Measurements from ENCODE around the gene TRIAP1.

TRIAP1 gene

GRCh38 chr12:120429368-120429767 lies 16.8 kb downstream of the TRIAP1 start:
- no peak for DNase-seq (ENCODE audit: low read depth in 2 of 2)

DNA sequence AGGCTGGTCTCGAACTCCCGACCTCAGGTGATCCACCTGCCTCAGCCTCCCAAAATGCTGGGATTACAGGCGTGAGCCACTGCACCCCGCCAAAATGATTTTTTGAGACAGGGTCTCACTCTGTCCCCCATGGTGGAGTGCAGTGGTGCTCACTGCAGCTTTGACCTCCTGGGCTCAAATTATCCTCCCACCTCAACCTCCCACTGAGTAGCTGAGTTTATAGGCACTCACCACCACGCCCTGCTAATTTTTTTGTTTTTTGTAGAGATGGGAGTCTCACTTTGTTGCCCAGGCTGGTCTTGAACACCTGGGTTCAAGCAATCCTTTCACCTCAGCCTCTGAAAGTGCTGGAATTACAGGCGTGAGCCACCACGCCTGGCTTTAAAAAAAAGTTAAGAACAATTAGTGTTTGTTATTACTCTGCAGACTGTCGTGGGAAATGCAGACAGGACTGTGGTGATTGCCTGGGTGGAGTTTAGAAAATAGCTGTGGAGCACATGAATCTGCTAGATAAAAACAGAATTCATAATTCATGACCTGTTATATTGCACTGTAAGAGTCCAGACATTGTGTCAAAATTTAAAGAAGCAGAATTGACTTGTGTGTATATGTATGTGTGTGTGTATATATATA lies 17.5 kb downstream of the TRIAP1 start:
- DNase-seq (ENCODE audit: low read depth in 2 of 2), result no peak

DNA sequence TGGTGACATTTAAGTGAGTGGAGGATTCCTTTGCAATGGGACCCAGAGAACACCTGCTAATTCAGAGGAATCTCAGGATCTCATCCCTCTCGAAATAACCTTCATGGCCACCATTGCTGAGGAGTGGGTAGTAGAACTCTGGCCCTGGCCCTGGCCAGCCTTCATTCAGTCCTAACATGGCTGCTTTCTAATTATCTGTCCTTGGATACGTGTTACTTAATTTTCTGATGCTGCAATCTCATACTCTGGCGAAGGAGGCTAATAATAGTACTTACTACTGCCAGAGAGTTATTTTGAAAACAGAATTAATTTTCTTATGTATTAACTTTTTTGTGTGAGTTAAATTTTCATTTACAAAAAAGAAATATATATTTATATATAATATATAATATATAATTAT lies 20.4 kb downstream of the TRIAP1 start:
- no peak for DNase-seq (ENCODE audit: low read depth in 2 of 2)

GRCh38 chr12:120422892-120423456 lies 23.2 kb downstream of the TRIAP1 start:
- DNase-seq (ENCODE audit: low read depth in 2 of 2), result no peak

DNA sequence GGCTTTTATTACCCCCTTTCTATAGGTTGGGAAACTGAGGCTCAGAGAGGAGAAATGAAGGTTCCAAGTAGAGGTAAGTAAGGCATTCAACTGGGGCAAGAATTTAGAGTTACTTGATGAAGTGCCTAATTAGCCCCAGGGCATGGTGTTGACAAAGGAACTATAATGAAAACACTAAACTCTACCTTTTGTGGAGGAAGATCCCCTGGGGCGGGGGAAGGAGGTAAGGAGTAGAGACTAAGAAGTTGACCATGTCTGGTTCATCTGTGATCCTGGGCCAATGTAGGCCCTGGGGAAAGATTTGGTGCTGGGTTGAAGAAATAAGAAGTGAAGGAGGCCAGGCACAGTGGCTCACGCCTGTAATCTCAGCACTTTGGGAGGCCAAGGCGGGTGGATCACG lies 24.5 kb downstream of the TRIAP1 start:
- no peak for DNase-seq (ENCODE audit: low read depth in 2 of 2)

- no peak for DNase-seq (ENCODE audit: low read depth in 2 of 2)
Observed at GRCh38 chr12:120417917-120418580, 28.1 kb downstream of the TRIAP1 start.

- no peak for DNase-seq (ENCODE audit: low read depth in 2 of 2)
Observed at GRCh38 chr12:120416490-120417216, 29.5 kb downstream of the TRIAP1 start.

GRCh38 chr12:120413901-120414695 lies 32.1 kb downstream of the TRIAP1 start:
- DNase-seq (ENCODE audit: low read depth in 2 of 2), result no peak

- DNase-seq (ENCODE audit: low read depth in 2 of 2), result no peak
Observed at GRCh38 chr12:120412421-120412820, 33.8 kb downstream of the TRIAP1 start.

DNA sequence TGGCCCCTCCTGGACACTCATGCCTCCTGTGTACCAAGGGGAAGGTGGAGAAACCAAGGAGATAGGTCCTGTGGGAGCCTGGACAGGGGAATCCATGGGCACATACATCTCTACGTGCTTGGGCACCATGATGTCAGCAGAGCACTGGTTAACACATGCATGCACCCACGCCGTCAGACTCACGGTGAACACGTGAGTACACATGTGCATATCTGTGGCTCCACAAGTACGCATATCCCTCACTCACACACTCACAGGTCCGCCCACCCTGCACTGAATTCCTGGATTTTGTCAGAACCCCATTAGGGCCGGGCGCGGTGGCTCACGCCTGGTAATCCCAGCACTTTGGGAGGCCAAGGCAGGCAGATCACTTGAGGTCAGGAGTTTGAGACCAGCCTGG lies 37.4 kb downstream of the TRIAP1 start:
- DNase-seq (ENCODE audit: low read depth in 2 of 2), result no peak

DNA sequence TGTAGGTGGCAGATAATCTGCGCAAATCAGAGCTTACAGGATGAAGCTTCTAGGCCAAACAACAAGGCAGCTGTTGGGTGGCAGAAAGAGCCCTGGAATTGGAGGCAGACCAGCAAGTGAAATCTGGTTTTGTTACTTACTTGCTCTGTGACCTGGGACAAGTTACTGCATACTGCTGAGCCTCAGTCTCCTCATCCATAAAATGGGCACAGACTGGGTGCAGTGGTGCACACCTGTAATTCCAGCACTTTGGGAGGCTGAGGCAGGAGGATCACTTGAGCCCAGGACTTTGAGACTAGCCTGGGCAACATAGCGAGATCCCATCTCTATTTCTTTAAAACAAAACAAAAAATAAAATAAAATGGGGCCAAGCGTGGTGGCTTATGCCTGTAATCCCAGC lies 39.6 kb downstream of the TRIAP1 start:
- no peak for DNase-seq (ENCODE audit: low read depth in 2 of 2)

- no peak for DNase-seq (ENCODE audit: low read depth in 2 of 2)
Observed at GRCh38 chr12:120406069-120406468, 40.1 kb downstream of the TRIAP1 start.

DNA sequence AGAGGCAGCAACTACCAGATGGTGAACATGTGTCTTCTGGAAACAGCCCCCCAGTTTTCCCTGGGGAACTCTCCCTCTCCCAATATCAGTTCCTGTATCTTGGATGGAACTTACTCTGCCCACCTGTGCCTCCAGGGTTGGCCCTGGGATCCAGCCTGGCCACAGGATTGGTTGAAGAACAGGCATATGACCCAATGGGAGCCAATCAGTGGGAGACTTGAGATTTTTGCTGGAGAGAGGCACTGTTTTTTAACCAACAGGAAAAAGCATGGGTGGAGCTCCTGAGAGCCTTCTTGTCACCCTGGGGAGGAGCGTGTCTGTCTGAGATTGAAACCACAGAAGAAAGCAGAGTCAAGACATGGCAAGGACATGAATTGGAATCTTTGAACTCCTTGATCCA lies 41.9 kb downstream of the TRIAP1 start:
- DNase-seq (ENCODE audit: low read depth in 2 of 2), result no peak

DNA sequence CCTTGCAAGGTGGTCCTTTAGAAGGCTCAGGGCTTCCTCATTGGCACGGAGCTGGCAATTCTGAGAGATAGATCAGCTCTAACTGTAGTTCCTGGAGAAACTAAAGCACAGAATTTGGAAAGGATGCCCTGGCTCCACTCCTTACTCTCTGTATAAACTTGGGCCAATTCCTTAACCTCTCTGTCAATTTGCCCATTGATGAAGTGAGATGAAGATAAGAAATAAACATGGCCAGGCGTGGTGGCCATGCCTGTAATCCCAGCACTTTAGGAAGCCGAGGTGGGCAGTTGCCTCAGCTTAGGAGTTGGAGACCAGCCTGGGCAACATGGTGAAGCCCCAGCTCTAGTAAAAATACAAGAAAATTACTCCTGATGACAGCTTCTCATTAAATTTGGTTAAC lies 42.3 kb downstream of the TRIAP1 start:
- no peak for DNase-seq (ENCODE audit: low read depth in 2 of 2)

DNA sequence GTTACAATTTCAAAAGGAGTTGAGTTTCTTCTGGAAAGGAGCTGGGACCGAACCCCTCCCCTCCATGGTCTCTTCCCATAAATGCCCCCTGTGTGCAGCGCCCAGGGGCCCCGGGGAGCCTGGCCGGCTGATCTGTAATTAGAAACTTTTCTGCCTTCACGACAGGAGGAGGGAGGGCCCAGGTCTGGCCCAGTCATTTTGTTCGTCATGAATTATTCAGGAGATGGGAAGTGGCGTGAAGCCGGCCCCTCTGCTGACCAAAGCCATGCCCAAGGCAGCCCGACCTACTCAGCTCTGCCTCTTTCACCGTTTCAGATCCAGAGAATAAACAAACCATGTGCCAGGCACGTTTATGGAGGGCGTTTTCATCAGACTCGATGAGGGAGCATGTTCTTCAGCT lies 44.0 kb downstream of the TRIAP1 start:
- DNase-seq (ENCODE audit: low read depth in 2 of 2), result no peak

DNA sequence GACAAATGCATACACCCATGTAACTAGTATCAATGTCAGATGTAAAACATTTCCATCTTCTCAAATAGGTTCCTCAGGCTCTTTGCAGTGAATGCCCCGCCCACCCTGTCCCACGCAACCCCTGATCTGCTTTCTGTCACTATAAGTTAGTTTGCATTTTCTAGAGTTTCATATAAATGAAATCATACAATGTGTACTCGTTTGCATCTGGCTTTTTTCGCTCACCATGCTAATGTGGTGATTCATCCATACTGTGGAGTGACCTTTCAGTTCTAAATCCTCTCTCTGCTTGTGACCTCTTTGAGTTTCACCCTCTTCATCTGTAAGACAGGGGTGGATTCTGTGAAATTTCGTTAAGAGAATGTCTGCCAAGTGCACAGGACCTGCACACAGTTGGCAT lies 46.7 kb downstream of the TRIAP1 start:
- DNase-seq (ENCODE audit: low read depth in 2 of 2), result no peak

- no peak for DNase-seq (ENCODE audit: low read depth in 2 of 2)
Observed at GRCh38 chr12:120397824-120398540, 48.2 kb downstream of the TRIAP1 start.

- DNase-seq (ENCODE audit: low read depth in 2 of 2), result no peak
Observed at GRCh38 chr12:120394483-120395367, 51.5 kb downstream of the TRIAP1 start.
